Lung (tissue), 16 donors: ENCODE data around the gene TP53RK. TPM values are rescaled to one million over a fixed set of nuclear protein-coding genes. Genes with fewer than 3 reads are reported as not detected.

Experiments
- ATAC-seq: fragments of 200-7000 bp; cut with Tn5 transposase; one replicate; pipeline ENCODE4 v1.9.1; 2020; ENCODE audit warnings: moderate number of reproducible peaks; ENCODE audit not compliant: insufficient read depth, low FRiP score
- DNase-seq, 3 donors: peaks; one replicate each; pipeline ENCODE4 v3.0.0-alpha.2; 2013 to 2017
- H3K27ac ChIP-seq, 2 donors: one replicate each; pipeline ENCODE4 v1.5.1; 2013; ENCODE audit warnings: mild to moderate bottlenecking in 2 of 2, moderate library complexity in 2 of 2, control low read depth in 1 of 2, inconsistent platforms in 1 of 2, low read depth in 1 of 2, low read length in 1 of 2
- H3K27me3 ChIP-seq, 3 donors: one replicate each; pipeline ENCODE4 v1.5.1; 2013; ENCODE audit warnings: low read length in 2 of 3; ENCODE audit not compliant: control insufficient read depth in 3 of 3, insufficient read depth in 3 of 3
- H3K36me3 ChIP-seq, 4 donors: one replicate each; pipeline ENCODE4 v1.5.1; 2013; ENCODE audit warnings: low read length in 4 of 4, mild to moderate bottlenecking in 1 of 4, moderate library complexity in 1 of 4; ENCODE audit not compliant: control insufficient read depth in 4 of 4, insufficient read depth in 4 of 4
- H3K4me1 ChIP-seq, 5 donors: one replicate each; pipeline ENCODE4 v1.5.1; 2013; ENCODE audit warnings: low read length in 5 of 5, mild to moderate bottlenecking in 2 of 5, moderate library complexity in 1 of 5; ENCODE audit not compliant: control insufficient read depth in 5 of 5, insufficient read depth in 5 of 5
- H3K4me3 ChIP-seq: one replicate; pipeline ENCODE4 v1.5.1; 2013; ENCODE audit warnings: mild to moderate bottlenecking, control low read depth, moderate library complexity
- H3K9ac ChIP-seq, 2 donors: one replicate each; pipeline ENCODE4 v1.5.1; 2013; ENCODE audit warnings: low read length in 2 of 2, control low read depth in 1 of 2; ENCODE audit not compliant: insufficient read depth in 1 of 2
- H3K9me3 ChIP-seq, 4 donors: one replicate each; pipeline ENCODE4 v1.5.1; 2013; ENCODE audit warnings: low read length in 3 of 4, mild to moderate bottlenecking in 1 of 4, moderate library complexity in 1 of 4; ENCODE audit not compliant: control insufficient read depth in 4 of 4, insufficient read depth in 3 of 4
- WGBS, 2 donors: extraction: QIAGEN DNeasy Blood & Tissue Kit; methylation state at CpG; one replicate each; pipeline ENCODE4 v1.1.7; 2013; 5-methylcytosine and 5-hydroxymethylcytosine counted together
- long read RNA-seq, 5 donors: transcript quantifications; one replicate each; lab custom pipeline, GENCODE V29; 2026
- polyA plus RNA-seq, 2 donors: library from polyadenylated mRNA; stranded (reverse); fragments of 200-250 nt; gene quantifications; one replicate each; pipeline ENCODE4 v1.2.1, GENCODE V29; 2013
- total RNA-seq, 2 donors: library from RNA; depleted of rRNA in 1 of 2; stranded (reverse); fragments of >200 nt in 1 of 2; gene quantifications; one replicate each; pipeline ENCODE4 v1.2.1, GENCODE V29; 2014 to 2021
- TF ChIP-seq, protein P1 (sequence below): IDR thresholded peaks from 2 replicates; pipeline ENCODE4 v1.5.1; 2012; ENCODE audit warnings: mild to moderate bottlenecking; ENCODE audit errors: control extremely low read depth, extremely low read depth
- donor health status: control.
- donor health status: control.
- donor health status: Bipolar disorder and iron deficiency.
- donor health status: healthy.
- donor health status: DM: yes; HTN: yes; CAD: no.

The TP53RK gene
- 10 to 100 TPM; 11.6 to 15.7 TPM for total RNA-seq
- 10 to 100 TPM; 12.5 TPM for polyA plus RNA-seq
- long read RNA-seq, donor 1, transcript TP53RK-202 (2 exons, 3,515 nt): major isoform, 15 of 15 reads
- long read RNA-seq, donor 1, partial matches to known transcripts: 0 of 15 reads
- long read RNA-seq, donor 1, other reads (novel, unspliced or antisense): 0 of 15 reads
- long read RNA-seq, donor 2, transcript TP53RK-202 (2 exons, 3,515 nt): major isoform, 6 of 12 reads
- long read RNA-seq, donor 2, partial matches to known transcripts: 6 of 12 reads
- long read RNA-seq, donor 2, other reads (novel, unspliced or antisense): 0 of 12 reads
- long read RNA-seq, donor 3, transcript TP53RK-202 (2 exons, 3,515 nt): major isoform, 7 of 7 reads
- long read RNA-seq, donor 3, partial matches to known transcripts: 0 of 7 reads
- long read RNA-seq, donor 3, other reads (novel, unspliced or antisense): 0 of 7 reads
- long read RNA-seq, donor 4, transcript TP53RK-202 (2 exons, 3,515 nt): major isoform, 11 of 12 reads
- long read RNA-seq, donor 4, partial matches to known transcripts: 0 of 12 reads
- long read RNA-seq, donor 4, other reads (novel, unspliced or antisense): 0 of 12 reads
- long read RNA-seq, donor 5, transcript TP53RK-202 (2 exons, 3,515 nt): major isoform, 18 of 18 reads
- long read RNA-seq, donor 5, partial matches to known transcripts: 0 of 18 reads
- long read RNA-seq, donor 5, other reads (novel, unspliced or antisense): 0 of 18 reads

DNA sequence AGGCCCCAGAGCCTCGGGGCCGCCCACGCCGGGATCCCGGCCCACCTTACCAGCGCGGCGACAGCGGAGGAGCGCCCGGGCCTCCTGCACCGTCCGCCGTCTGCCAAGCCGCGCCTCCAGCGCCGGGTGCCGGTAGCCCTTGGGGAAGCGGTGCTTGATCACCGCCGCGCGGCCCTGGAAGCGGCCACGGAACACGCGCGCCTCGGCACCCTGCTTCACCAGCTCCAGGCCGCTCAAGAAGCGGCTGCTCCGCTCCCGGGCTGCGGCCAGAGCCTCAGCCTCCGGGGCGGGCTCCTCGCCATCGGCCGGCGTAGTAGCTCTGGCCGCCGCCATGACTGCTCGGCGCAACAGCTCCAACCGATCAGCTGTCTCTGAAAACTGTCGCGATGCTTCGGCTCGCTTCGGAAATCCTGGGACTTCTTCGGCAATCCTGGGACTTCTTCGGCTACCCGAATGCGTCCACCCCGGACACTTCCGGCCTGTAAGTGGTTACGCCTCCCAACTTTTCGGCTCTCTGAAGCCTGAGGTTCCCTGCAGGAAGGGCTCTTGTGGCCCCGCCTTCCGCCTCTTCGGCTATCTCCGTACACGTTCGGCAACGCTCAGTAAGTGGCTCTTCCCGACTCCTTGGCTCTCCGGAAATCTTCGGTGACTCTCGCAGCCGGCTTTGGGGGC, at the start of gene TP53RK:
Gene TP53RK (minus strand): TSS at position 363 of the 672 bp plus-strand sequence. CDS start 30 bp downstream, at position 333.
- H3K4me3 ChIP-seq: peak within 1 kb of the TSS; percentile 85
- H3K9me3 ChIP-seq: no peaks in the 10 kb centered on the region
- no peaks in the 10 kb centered on the region for H3K27me3 ChIP-seq
- DNase-seq: peak; percentile 100
- peak within 1 kb of the TSS; percentile 97 for H3K27ac ChIP-seq
- peaks cover 0 to 9% (median 3%) of the 10 kb centered on the region in 4 donors for H3K36me3 ChIP-seq
- 0 to 1% methylated on average over 60 to 71 of the region's 71 CpGs for WGBS, 2 donors
- H3K4me1 ChIP-seq: peaks cover 0 to 16% (median under 1%) of the 10 kb centered on the region in 5 donors
- TF ChIP-seq, protein P1, sequence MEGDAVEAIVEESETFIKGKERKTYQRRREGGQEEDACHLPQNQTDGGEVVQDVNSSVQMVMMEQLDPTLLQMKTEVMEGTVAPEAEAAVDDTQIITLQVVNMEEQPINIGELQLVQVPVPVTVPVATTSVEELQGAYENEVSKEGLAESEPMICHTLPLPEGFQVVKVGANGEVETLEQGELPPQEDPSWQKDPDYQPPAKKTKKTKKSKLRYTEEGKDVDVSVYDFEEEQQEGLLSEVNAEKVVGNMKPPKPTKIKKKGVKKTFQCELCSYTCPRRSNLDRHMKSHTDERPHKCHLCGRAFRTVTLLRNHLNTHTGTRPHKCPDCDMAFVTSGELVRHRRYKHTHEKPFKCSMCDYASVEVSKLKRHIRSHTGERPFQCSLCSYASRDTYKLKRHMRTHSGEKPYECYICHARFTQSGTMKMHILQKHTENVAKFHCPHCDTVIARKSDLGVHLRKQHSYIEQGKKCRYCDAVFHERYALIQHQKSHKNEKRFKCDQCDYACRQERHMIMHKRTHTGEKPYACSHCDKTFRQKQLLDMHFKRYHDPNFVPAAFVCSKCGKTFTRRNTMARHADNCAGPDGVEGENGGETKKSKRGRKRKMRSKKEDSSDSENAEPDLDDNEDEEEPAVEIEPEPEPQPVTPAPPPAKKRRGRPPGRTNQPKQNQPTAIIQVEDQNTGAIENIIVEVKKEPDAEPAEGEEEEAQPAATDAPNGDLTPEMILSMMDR: no peak
- H3K9ac ChIP-seq: peak within 1 kb of the TSS; percentile 91 to 97
- peak; percentile 97 for ATAC-seq

DNA sequence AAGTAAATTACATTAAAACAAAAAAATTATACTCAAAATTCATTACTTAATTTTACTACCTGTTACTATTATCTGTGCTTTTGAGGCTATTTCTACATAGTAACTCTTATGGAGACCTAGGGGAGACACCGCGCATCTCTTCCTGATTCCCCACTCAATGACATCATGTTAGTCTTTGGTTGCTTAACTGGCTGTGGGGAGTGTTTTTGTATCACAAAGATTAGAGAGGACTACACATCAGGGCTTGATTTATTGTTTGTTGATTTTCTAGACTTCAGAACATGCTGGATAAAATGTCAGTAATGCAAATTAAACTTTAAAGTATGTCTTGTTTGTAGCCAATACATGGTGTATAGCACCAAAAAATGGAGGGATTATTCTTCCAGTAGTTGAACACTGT, 46.2 kb upstream of the TP53RK start:
- no peak overlapping the region for H3K4me3 ChIP-seq
- WGBS, 2 donors: 93 to 98% methylated on average over 2 of the region's 2 CpGs

DNA sequence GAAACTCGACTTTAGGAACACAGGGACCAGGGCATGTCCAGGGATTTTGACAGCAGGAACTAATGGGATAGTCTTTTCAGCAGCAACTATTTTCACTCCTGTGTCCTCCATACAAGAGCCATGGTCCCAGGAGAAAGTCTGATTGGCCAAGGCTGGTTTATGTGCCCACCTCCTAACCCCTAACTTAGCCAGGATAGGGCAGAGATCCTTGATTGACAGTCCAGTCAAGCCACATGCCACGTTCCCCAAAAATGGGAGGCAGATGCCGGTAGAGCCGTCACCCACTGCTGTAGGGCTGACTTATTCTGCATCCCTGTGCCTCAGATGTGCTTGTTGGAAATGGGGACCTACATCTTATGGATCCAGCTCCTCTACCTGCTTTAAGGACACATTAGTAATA, 42.5 kb upstream of the TP53RK start:
- no peak overlapping the region for H3K27ac ChIP-seq
- H3K36me3 ChIP-seq: peaks cover 0 to 21% (median 10%) of the 10 kb centered on the region in 4 donors
- no peak overlapping the region for H3K9ac ChIP-seq
- no peaks in the 10 kb centered on the region for H3K4me1 ChIP-seq
- H3K9me3 ChIP-seq: peaks cover 0 to 2% (median 0%) of the 10 kb centered on the region in 4 donors
- DNase-seq (no peak), ATAC-seq (no peak)
- TF ChIP-seq, protein P1: no peak
- H3K4me3 ChIP-seq: no peak overlapping the region
- H3K27me3 ChIP-seq: no peaks in the 10 kb centered on the region
- 86 to 90% methylated on average over 4 of the region's 4 CpGs for WGBS, 2 donors

More for the DNA sequence above, 46.2 kb upstream of the TP53RK start:
- TF ChIP-seq, protein P1: no peak
- peaks cover 0 to 15% (median 3%) of the 10 kb centered on the region in 4 donors for H3K36me3 ChIP-seq
- H3K27ac ChIP-seq: no peak overlapping the region
- no peaks in the 10 kb centered on the region for H3K27me3 ChIP-seq
- DNase-seq (no peak), ATAC-seq (no peak)
- H3K4me1 ChIP-seq: no peaks in the 10 kb centered on the region
- H3K9ac ChIP-seq: no peak overlapping the region
- H3K9me3 ChIP-seq: peaks cover 0 to 3% (median 0%) of the 10 kb centered on the region in 4 donors
